HG02885 (cell line): ENCODE results near the gene SLC6A1.

Experiments used
- ATAC-seq: cut with Tn5 transposase; IDR thresholded peaks from one replicate; pipeline ENCODE4 v1.9.1; 2021; ENCODE audit warnings: mild to moderate bottlenecking; ENCODE audit not compliant: unreplicated experiment, poor library complexity

Gene SLC6A1

GRCh38 chr3:11085093-11085840, 92.7 kb downstream of the SLC6A1 start:
- ATAC-seq: no peak

- ATAC-seq: no peak
Measured at GRCh38 chr3:11086856-11087255, 94.3 kb downstream of the SLC6A1 start.

DNA sequence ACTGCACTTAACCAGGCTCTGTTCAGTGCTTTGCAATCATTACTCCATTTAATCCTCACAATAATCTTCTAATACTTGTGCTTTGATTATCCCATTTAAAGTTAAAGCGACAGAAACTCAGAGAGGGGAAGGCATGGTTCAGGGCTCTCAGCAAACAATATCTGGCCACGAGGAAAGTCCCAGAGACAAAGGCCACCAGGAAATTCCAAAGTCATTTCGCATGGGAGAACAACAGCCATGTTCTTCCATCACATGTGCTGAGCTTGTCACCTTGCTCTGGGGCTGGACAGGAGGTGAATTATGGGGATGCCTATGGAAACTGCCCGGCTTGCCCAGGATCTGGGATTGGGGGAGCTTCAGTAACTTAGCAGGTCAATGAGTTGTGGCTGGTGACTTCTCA, 95.5 kb downstream of the SLC6A1 start:
- ATAC-seq: no peak

- ATAC-seq: no peak
Measured at GRCh38 chr3:11088831-11089230, 96.3 kb downstream of the SLC6A1 start.
